Left renal pelvis (tissue), 4 donors: ENCODE data around the gene SYNCRIP. TPM values are rescaled to one million over a fixed set of nuclear protein-coding genes. Genes with fewer than 3 reads are reported as not detected.
"Not testable (repeated sequence)": the region's sequence is repeated elsewhere in the genome, so short reads cannot be mapped to it uniquely, and the experiment has no call there.

Experiments
- DNase-seq, 4 donors: peaks; one replicate each; pipeline ENCODE4 v3.0.0-alpha.2; 2013; ENCODE audit warnings: low read depth in 4 of 4, low spot score in 3 of 4
- polyA plus RNA-seq, 4 donors: library from polyadenylated mRNA; unstranded; fragments of 120-200 nt; gene quantifications; one replicate each; pipeline ENCODE4 v1.2.1, GENCODE V29; 2013; ENCODE audit not compliant: insufficient read length in 4 of 4

Gene SYNCRIP
- polyA plus RNA-seq, 4 donors: 160 to 218 (median 182) TPM

DNA sequence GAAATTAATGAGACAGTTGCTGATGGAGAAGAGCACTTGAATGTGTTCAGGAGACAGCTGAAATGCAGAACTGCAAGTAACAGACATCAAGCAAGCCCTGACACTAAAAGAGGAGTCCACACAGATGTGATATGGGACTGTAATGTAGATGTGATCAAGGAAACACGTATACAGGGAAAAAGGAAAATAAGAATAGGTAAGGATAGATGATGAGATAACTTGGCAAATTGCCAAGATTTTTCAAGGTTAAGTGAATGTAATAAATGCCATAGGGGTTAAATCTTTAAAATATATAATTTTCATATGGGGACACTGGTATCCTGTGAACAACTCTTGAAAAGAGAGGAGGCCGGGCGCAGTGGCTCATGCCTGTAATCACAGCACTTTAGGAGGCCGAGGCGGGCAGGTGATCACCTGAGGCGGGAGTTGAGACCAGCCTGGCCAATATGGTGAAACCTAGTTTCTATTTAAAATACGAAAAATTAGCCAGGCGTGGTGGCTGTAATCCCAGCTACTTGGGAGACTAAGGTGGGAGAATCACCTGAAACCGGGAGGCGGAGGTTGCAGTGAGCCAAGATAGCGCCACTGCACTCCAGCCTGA lies 41.9 kb downstream of the SYNCRIP start:
- no peak for DNase-seq

DNA sequence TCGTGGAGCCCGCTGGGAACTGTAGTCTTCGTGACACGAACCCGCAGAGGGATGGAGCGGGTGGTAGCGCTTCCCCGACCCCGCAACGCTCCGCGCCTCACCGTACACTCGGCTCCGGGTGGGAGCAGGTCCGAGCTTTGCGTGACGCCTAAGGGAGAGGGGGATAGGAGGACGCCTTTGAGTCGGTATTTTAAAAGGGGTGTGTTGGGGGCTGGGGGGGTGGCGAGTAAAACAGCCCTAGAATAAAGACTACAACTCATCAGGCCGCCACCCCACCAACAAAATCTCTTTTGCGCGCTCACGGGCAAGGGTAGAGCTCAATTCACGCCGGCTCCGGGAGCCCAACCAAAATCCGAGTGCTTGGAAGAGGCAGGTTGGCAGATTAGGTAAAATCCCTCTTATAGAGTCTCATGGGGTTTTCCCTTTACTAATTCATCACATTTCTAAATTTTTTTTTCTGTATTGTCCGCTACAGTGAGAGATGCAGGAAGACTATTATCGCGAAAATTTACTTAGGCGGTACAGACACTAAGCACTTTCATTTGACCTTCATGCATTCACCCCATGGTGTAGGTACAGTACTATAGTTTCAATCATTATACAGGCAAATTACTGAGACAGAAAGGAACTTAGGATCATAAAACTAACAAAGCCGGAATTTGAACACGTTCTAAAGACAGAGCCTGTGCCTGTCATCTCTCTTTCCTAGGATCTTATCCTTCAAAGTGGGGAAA lies 48.3 kb downstream of the SYNCRIP start:
- peak in 2 of 4 donors; percentile 8 to 12 for DNase-seq

DNA sequence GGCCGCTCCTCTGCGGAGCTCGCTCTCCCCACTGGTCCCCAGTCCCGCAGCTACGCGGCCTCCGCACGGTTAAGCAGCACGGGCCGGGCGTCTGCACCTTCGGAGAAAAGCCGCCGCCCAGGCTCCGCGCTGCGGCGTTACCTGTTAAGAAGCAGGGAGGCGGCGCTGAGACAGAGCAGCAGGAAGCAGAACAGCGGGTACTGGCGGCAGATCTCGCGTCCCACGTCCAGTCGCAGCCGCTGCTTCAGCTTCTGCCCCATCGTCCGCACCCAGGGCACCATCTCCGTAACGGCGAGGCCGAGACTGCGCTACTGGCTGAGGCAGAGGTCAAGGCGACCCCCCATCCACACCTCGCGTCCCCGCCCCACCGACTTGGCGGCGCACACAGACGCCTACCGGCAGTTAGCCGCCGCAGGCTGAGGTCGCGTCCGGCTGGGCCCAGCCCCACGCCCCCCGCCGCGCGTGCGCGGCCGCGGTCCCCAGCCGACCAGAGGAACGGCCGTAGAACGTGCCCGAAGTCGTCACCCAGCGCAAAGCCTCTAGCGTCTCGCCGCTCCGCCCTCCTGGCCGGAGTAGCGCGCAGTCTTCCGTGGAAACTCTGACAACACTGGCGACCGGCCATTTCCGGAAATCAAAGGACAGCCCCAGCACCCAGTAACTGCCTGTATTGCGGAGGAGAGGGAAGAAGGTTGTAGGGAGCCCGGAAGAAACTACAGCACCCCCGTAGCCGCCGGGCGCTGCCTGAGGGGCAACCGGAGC lies 49.1 kb downstream of the SYNCRIP start, which contains the start of gene SNX14:
Gene SNX14, minus strand, starts transcription at position 421 of the 759 bp plus-strand sequence. Its CDS starts 140 bp downstream, at position 281.
- DNase-seq: peak; percentile 81 to 86 (median 86)

DNA sequence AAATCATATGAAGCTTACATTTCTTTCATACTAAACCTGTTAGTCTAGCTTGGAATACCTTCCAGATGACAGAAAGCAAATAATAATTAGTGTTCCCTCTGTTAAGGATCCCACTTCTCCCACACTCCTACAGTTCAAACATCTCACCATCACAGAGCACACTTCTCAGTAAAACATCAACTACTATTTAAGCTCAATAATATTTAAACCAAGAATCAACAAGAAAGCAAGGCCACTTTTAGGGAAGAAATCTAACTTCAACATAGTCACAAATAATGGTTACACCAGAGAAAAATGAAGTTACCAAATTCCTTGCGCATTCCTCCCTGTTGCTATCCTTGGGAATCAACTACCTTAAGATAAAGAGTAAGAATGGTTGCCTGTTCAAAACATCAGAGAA lies 50.7 kb downstream of the SYNCRIP start:
- DNase-seq: no peak

DNA sequence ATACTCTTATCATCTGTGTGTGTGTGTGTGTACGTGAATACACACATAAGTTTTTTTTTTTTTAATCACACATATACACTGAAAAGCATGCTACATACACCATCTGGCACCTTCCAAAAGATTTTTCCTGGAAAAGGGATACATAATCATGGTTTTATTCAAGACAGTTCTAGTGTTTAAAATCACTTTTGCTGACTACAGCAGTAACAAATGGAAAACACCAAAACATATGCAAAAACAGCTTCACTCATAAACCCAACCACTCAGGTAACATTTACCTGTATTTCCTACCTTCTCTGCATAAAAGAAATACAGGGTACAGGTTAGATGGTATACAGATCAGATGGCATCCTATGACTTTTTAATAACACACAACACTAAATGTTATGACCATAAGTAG lies 51.5 kb downstream of the SYNCRIP start:
- no peak for DNase-seq

DNA sequence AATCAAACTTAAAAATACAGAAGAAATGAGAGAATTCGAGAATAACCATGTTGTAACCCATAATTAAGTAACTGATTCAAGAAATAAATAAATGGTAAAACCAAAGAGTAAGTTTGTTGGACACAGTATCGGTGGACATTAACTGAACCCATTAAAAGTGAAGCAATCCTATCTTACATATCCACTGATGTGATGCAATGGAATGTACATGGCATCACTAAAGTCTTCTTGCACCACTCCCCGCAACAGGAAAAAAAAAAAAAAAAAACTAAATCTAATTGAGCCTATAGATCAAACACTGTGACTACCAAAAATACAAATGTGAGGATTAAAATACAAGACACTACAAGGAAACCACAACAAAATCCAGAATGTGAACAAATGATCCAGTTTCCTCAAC lies 56.9 kb downstream of the SYNCRIP start:
- no peak for DNase-seq

DNA sequence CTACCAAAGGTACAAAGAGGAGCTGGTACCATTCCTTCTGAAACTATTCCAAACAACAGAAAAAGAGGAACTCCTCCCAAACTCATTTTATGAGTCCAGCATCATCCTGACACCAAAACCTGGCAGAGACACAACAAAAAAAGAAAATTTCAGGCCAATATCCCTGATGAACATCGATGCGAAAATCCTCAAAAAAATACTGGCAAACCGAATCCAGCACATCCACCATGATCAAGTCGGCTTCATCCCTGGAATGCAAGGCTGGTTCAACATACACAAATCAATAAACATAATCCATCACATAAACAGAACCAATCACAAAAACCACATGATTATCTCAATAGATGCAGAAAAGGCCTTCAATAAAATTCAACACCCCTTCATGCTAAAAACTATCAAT lies 59.9 kb downstream of the SYNCRIP start:
- DNase-seq: not testable (repeated sequence)

DNA sequence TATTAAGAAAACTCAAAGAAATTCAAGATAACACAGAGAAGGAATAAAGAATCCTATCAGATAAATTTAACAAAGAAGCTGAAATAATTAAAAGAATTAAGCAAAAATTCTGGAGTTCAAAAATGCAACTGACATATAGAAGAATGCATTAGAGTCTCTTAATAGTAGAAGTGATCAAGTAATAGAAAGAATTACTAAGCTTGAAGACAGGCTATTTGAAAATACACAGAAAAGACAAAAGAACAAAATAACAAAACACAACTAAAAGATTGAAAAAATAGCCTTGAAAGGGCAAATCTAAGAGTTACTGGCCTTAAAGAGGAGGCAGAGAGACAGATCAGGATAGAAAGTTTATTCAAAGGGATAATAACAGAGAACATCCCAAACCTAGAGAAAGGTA lies 61.1 kb downstream of the SYNCRIP start:
- no peak for DNase-seq

DNA sequence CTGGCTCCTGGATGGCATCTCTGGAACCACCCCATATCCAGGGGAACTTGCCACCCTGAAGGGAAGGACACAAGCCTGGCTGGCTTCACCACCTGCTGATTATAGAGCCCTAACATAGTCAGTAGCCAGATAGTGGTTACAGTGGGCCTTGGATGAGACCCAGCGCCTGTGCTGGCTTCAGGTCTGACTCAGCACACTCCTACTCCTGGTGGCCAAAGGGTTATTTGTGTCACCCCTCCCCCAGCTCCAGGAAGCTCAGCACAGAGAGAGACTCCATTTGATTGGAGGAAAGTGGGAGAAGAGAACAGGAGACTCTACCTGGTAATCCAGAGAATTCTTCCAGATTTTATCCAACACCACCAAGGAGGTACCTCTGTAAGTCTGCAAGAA lies 61.8 kb downstream of the SYNCRIP start:
- DNase-seq: no peak

DNA sequence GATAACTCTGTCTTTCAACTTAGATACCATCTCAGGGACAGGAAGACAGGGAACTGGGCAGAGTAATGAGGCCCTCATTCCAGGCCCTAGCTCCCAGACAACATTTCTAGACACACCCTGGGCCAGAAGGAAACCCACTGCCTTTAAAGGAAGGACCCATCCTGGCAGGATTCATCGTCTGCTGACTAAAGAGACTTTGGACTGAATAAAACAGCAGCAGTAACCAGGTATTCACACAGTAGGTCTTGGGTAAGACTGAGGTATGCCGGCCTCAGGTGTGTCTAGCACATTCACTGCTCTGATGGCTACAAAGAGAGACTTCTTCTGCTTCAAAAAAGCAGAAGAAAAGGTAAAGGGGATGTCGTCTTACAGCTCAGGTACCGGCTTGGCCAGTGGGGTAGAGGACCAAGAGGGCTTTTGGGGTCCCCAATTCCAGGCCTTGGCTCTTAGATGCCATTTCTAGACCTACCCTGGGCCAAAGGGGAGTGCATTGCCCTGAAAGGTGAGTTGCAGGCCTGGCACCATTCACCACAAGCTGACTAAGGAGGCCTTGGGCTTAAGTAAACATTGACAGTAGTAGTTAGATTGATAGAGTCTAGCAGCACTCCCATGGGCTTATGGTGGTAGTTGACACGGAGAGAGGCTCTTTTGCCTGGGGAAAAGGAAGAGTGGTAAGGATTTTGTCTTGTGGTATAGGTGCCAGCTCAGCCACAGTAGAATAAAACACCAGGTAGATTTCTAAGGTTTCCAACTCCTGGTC lies 62.4 kb downstream of the SYNCRIP start:
- DNase-seq: no peak

DNA sequence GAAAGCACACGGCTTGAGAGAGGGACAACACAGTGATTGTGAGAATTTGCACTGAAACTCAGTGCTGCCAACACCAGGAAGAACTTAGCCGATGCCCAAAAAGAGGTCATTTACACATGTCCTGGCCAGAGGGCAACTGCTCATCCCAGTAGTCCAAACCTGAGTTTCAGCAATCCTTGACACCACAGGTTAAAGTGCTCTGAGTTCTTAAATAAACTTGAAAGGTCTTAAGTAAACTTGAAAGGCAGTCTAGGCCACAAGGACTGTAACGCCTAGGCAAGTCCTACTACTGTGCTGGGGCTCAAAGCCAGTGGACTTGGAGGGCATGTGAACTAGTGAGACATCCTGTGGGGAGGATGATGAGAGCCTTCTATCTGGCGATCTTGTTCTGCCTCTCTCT lies 63.1 kb downstream of the SYNCRIP start:
- no peak for DNase-seq

DNA sequence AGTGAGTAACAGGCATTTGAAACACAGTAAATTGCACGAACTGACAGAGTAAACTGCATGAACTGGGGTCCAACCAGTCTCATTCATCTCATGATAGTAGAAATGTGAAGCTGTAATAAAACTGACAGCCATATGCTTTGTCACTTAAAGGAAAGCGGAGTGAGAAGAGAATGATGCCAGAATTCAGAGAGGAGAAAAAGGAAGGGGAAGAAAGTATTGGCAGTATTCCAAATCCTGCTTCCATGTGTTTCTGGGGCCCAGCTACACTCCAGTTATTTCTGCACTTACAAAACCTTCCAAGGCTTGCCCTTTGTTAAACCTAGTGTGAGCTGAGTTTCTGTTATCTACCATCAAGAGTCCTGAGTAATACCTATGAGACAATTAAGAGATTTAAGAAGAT lies 66.2 kb downstream of the SYNCRIP start:
- DNase-seq: no peak

DNA sequence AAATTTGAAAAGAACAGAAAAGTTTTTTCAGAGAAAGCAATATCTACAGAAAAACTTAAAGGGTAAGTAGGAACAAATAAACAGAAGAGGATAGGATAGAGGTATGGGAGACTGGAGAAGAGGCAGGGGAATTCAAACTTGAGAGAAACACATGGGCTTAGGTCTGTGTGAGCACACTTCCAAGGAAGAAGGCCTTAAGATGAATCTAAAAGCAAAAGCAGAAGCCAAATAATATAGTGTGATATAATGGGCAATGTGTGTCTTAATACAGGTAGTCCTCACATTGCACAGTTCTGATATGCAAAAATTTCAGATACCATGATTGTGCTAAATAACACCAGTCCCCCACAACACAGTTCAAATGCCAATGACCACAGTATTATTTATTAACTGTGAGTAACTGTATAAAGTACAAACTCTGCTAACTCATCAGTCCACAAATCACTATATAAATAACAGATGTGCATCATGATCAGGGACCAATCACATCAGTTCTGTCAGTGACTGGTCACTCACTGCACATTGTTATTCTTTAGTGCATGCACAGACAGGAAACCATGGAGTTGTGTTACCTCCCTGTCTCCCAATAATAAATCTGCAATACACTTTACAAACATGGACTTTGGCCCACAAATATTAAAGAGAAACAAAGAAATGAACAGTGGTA lies 67.6 kb downstream of the SYNCRIP start:
- DNase-seq: no peak

DNA sequence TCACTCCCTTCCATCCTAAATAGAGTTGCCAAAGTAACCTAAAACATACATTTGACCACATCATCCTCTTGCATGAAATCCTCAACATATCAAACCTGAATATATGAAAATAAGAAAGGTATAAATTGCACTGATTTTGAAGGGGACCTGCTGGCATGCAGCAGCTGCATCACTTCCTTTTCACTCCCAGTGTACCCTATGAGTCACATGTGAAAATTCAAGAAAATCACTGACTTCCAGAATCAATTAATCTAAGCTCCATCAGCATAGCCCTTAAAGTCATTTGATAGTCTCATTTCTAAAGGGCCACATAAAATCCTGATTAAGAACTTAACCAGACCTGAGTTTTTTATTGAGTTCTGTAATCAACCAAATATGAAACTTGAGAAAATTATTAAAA lies 73.4 kb downstream of the SYNCRIP start:
- DNase-seq: no peak

DNA sequence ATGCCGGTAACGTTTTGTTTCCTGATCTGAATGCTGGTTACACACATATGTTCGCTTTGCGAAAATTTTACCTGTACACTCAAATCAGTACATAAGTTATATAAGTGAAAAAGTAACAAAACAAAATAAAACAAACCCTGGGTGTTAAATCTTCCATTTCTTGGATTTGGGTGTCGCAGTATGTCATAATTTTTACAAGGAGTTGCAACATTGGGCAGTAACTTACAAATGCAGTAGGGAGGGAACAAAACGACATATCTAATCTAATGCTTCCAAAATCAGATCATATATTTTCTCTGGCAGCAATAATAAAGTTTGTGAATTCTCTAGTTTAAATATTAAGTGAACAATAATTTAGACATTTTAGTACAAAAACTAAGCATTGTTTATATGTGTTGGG lies 74.3 kb downstream of the SYNCRIP start:
- DNase-seq: no peak

DNA sequence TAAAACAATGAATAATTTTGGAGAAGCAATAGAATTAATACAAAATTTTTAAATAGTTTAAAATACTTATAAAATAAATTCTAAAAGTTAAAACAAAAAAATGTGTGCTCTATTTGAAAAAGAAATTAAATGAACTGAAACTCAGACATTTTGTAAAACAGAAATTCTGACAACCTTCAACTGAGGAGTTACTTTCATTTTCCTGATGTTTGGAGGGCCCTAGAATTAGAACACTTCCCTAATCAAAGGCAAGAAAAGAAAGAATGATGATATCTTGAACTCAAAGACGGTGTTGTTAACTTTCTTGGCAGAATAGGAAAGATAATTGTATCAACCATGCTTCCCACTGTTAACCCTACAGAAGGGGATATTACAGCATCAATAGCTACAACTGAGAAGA lies 77.0 kb downstream of the SYNCRIP start:
- no peak for DNase-seq

DNA sequence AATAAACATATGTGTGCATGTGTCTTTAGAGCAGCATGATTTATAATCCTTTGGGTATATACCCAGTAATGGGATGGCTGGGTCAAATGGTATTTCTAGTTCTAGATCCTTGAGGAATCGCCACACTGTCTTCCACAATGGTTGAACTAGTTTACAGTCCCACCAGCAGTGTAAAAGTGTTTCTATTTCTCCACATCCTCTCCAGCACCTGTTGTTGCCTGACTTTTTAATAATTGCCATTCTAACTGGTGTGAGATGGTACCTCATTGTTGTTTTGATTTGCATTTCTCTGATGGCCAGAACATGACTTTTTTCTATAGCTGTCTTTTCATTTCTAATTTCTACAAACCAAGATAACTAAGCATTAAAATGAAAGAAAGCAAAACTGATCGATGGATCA lies 78.5 kb downstream of the SYNCRIP start:
- DNase-seq: not testable (repeated sequence)
